Gastrocnemius medialis (tissue), 4 donors: Measurements from ENCODE around the gene DLGAP5.

Source experiments
- CTCF ChIP-seq, 5 experiments: fragments of 450-650 bp in 3 of 5; fragments of 200-600 bp in 2 of 5; sonication (generic) in 2 of 5; IDR thresholded peaks in 4 of 5; conservative IDR thresholded peaks in 1 of 5; 1 replicate in 4 of 5; 2 replicates in 1 of 5; pipeline ENCODE4 v1.5.1; 2016 to 2019; ENCODE audit warnings: antibody characterized with exemption in 5 of 5, mild to moderate bottlenecking in 3 of 5, moderate library complexity in 3 of 5
- POLR2A ChIP-seq, 2 donors: fragments of 450-650 bp; IDR thresholded peaks; one replicate each; pipeline ENCODE4 v1.6.1; 2017; ENCODE audit warnings: antibody characterized with exemption in 2 of 2, mild to moderate bottlenecking in 2 of 2, moderate library complexity in 2 of 2

- no peak for TF ChIP-seq CTCF (IDR thresholded peaks at IDR 0.05 in 4 of 5, conservative IDR thresholded peaks at IDR 0.05 in 1 of 5)
- no peak for TF ChIP-seq POLR2A (IDR thresholded peaks at IDR 0.05)
Measured at GRCh38 chr14:55109836-55110235, 81.5 kb downstream of the DLGAP5 start.
